ENCODE measurements around the gene MAMLD1. TPM values are rescaled to one million over a fixed set of nuclear protein-coding genes. Genes with fewer than 3 reads are reported as not detected.

Gene MAMLD1
- total RNA-seq, 1 donor from 2014 or later = 1.8 TPM

- Histone ChIP-seq H3K4me1 (peaks cover 7% of the 10 kb centered on the region), H3K4me3 (no peak overlapping the region), H3K36me3 (no peaks in the 10 kb centered on the region), H3K9me3 (replicated peaks) (no peaks in the 10 kb centered on the region), H3K27me3 (ENCODE audit: low read depth) (no peaks in the 10 kb centered on the region), H3K27ac (replicated peaks) (no peak overlapping the region)
- no peak for TF ChIP-seq CTCF (IDR thresholded peaks at IDR 0.05; ENCODE audit: borderline replicate concordance)
- DNase-seq = no peak
- intact Hi-C loops (cut with micrococcal nuclease) = no loop called here
These were observed 31.1 kb upstream of the MAMLD1 start for GRCh38 chrX:150332023-150332422.

- peak; percentile 34 for DNase-seq
- H3K4me3 ChIP-seq = no peak overlapping the region
- no peak for TF ChIP-seq CTCF (IDR thresholded peaks at IDR 0.05; ENCODE audit: borderline replicate concordance)
- no peaks in the 10 kb centered on the region for H3K36me3 ChIP-seq
- no peak overlapping the region for H3K27ac ChIP-seq (replicated peaks)
- no peaks in the 10 kb centered on the region for H3K9me3 ChIP-seq (replicated peaks)
- H3K27me3 ChIP-seq (ENCODE audit: low read depth) = no peaks in the 10 kb centered on the region
- peaks cover 7% of the 10 kb centered on the region for H3K4me1 ChIP-seq
- intact Hi-C loops (cut with micrococcal nuclease) = no loop called here
These were observed 29.0 kb upstream of the MAMLD1 start for GRCh38 chrX:150334100-150334499.

- no peaks in the 10 kb centered on the region for H3K36me3 ChIP-seq
- intact Hi-C loops (cut with micrococcal nuclease) = no loop called here
- no peak for DNase-seq
These were observed 28.1 kb upstream of the MAMLD1 start for GRCh38 chrX:150334981-150335380.

GRCh38 chrX:150337026-150337425 lies 26.1 kb upstream of the MAMLD1 start:
- DNase-seq = no peak
- TF ChIP-seq CTCF (IDR thresholded peaks at IDR 0.05; ENCODE audit: borderline replicate concordance) = no peak
- Histone ChIP-seq H3K36me3 (no peaks in the 10 kb centered on the region), H3K9me3 (replicated peaks) (no peaks in the 10 kb centered on the region), H3K27me3 (ENCODE audit: low read depth) (no peaks in the 10 kb centered on the region), H3K4me1 (peaks cover 7% of the 10 kb centered on the region), H3K27ac (replicated peaks) (no peak overlapping the region), H3K4me3 (no peak overlapping the region)
- intact Hi-C loops (cut with micrococcal nuclease) = no loop called here

More at GRCh38 chrX:150334981-150335380, 28.1 kb upstream of the MAMLD1 start:
- Histone ChIP-seq H3K27me3 (ENCODE audit: low read depth) (no peaks in the 10 kb centered on the region), H3K9me3 (replicated peaks) (no peaks in the 10 kb centered on the region), H3K4me3 (no peak overlapping the region), H3K27ac (replicated peaks) (no peak overlapping the region), H3K4me1 (peaks cover 7% of the 10 kb centered on the region)
- no peak for TF ChIP-seq CTCF (IDR thresholded peaks at IDR 0.05; ENCODE audit: borderline replicate concordance)

- H3K27me3 ChIP-seq (ENCODE audit: low read depth) = no peaks in the 10 kb centered on the region
- H3K4me1 ChIP-seq = peaks cover 7% of the 10 kb centered on the region
- no peak for TF ChIP-seq CTCF (IDR thresholded peaks at IDR 0.05; ENCODE audit: borderline replicate concordance)
- no peak for DNase-seq
- H3K27ac ChIP-seq (replicated peaks) = no peak overlapping the region
- H3K9me3 ChIP-seq (replicated peaks) = no peaks in the 10 kb centered on the region
- H3K4me3 ChIP-seq = no peak overlapping the region
- intact Hi-C loops (cut with micrococcal nuclease) = no loop called here
- H3K36me3 ChIP-seq = no peaks in the 10 kb centered on the region
These were observed 25.6 kb upstream of the MAMLD1 start for GRCh38 chrX:150337536-150337935.

GRCh38 chrX:150338615-150339014 lies 24.5 kb upstream of the MAMLD1 start:
- intact Hi-C loops (cut with micrococcal nuclease) = no loop called here
- no peak for DNase-seq
- H3K4me3 ChIP-seq = no peak overlapping the region
- H3K4me1 ChIP-seq = peaks cover 7% of the 10 kb centered on the region
- H3K27me3 ChIP-seq (ENCODE audit: low read depth) = no peaks in the 10 kb centered on the region
- TF ChIP-seq CTCF (IDR thresholded peaks at IDR 0.05; ENCODE audit: borderline replicate concordance) = no peak
- H3K27ac ChIP-seq (replicated peaks) = no peak overlapping the region
- no peaks in the 10 kb centered on the region for H3K9me3 ChIP-seq (replicated peaks)
- no peaks in the 10 kb centered on the region for H3K36me3 ChIP-seq

All from left ventricle myocardium inferior (tissue), 1 donor.